IPS-20b (cell line): ENCODE measurements around the gene ADSL.
A peak's percentile ranks its signal among the peaks of the same experiment; 100 is the strongest.
"Not testable (repeated sequence)": the region's sequence is repeated elsewhere in the genome, so short reads cannot be mapped to it uniquely, and the experiment has no call there.

Experiments
- H3K27ac ChIP-seq: one replicate; pipeline ENCODE4 v1.5.1; 2013; ENCODE audit warnings: low read length
- H3K27me3 ChIP-seq: 2 replicates; pipeline ENCODE4 v1.6.1; 2013; ENCODE audit warnings: mild to moderate bottlenecking, low read length, inconsistent platforms; ENCODE audit not compliant: insufficient read depth
- H3K36me3 ChIP-seq: 2 replicates; pipeline ENCODE4 v1.6.1; 2013; ENCODE audit warnings: low read depth, mild to moderate bottlenecking, inconsistent platforms, low read length, moderate library complexity; ENCODE audit not compliant: insufficient read depth
- H3K4me1 ChIP-seq: 2 replicates; pipeline ENCODE4 v1.6.1; 2013; ENCODE audit warnings: mild to moderate bottlenecking, control low read depth, inconsistent platforms, low read length, moderate library complexity; ENCODE audit not compliant: insufficient read depth
- H3K4me3 ChIP-seq: 2 replicates; pipeline ENCODE4 v1.5.1; 2013; ENCODE audit warnings: mild to moderate bottlenecking, low read length, inconsistent platforms
- H3K9ac ChIP-seq: 2 replicates; pipeline ENCODE4 v1.6.1; 2013; ENCODE audit warnings: low read depth, mild to moderate bottlenecking, inconsistent platforms, low read length, moderate library complexity
- H3K9me3 ChIP-seq: 2 replicates; pipeline ENCODE4 v1.6.1; 2013; ENCODE audit warnings: mild to moderate bottlenecking, low read depth, low read length, inconsistent platforms; ENCODE audit not compliant: insufficient read depth

ADSL gene

DNA sequence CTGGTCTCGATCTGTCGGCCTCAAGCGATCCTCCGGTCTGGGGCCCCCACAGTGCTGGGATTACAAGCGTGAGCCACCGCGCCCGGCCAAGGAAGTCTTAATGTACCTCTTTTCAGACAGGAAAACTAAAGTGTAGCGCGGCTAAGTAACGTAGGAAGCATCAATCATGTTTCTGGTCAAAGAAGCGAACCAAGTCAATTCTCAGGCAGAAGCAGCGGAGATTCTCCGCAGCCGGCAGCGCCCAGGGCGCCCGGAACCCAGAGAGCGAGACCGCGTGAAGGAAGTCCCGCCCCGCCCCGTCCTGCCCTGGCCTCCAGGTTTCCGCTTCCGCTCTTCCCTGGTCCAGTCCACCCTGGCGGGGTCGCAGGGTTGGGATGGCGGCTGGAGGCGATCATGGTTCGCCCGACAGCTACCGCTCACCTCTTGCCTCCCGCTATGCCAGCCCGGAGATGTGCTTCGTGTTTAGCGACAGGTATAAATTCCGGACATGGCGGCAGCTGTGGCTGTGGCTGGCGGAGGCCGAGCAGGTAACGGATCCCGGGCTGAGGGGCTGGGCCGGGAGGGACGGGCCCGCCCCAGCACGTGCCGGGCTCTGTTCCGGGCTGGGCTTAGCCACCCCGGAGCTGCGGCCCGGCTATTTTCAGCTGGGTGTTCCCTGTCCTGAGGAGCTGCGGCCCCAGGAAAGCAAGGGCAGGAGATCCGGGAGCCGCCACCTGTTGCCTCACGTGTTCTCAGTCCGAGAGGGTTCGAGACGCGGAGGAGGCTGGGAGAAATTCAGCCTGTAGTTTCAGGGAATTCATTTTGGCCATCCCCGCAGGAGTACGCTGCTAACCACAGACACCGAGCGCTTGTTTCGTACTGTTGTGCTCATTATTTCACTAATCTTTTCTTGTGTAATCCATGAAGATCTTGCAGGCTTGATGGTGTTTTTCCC, at the start of gene ADSL:
Gene ADSL (plus strand): TSS at position 316 of the 934 bp plus-strand sequence. CDS start 59 bp downstream, at position 375.
- H3K27me3 ChIP-seq, result no peaks in the 10 kb centered on the region
- peaks cover 7% of the 10 kb centered on the region for H3K4me1 ChIP-seq
- peak within 1 kb of the TSS; percentile 97 for H3K4me3 ChIP-seq
- peaks cover 33% of the 10 kb centered on the region for H3K36me3 ChIP-seq
- peak within 1 kb of the TSS; percentile 94 for H3K9ac ChIP-seq
- no peaks in the 10 kb centered on the region for H3K9me3 ChIP-seq
- peak within 1 kb of the TSS; percentile 40 for H3K27ac ChIP-seq

GRCh38 chr22:40300316-40300715, 46.0 kb upstream of the ADSL start:
- no peaks in the 10 kb centered on the region for H3K4me1 ChIP-seq
- no peak overlapping the region for H3K4me3 ChIP-seq
- no peak overlapping the region for H3K9ac ChIP-seq
- H3K36me3 ChIP-seq, result peaks cover 68% of the 10 kb centered on the region
- H3K27me3 ChIP-seq, result no peaks in the 10 kb centered on the region
- H3K27ac ChIP-seq, result no peak overlapping the region
- no peaks in the 10 kb centered on the region for H3K9me3 ChIP-seq

DNA sequence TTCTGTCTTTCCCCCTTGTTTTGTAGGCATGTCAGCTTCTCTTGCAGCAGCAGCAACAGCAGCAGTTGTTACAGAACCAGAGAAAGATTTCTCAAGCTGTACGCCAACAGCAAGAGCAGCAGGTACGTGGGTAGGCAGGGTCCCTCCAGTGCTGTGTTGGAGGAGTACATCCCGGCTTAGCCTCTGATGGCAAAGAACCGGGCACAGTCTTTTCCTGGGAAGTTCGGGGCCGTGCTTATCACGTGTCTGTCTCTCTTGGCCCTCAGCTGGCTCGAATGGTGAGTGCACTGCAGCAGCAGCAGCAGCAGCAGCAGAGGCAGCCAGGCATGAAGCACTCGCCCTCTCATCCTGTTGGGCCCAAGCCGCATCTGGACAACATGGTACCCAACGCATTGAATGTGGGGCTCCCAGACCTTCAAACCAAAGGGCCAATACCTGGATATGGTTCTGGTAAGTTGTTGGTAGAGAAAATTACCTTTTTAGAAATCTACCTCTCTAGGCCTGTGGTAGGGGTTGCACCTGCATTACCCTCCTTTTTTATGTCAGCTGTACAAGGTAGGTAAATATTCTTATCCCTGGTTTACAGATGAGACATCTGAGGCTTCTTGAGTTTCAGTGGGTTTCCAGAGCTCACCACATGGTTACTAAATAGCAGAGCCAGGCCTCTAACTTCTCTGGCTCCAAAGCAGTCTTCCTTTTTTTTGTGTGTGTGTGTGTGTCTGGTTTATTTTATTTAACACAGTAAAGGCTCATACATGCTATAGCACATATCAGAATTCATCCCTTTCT, 45.2 kb upstream of the ADSL start:
- no peak overlapping the region for H3K4me3 ChIP-seq
- H3K4me1 ChIP-seq, result no peaks in the 10 kb centered on the region
- no peak overlapping the region for H3K27ac ChIP-seq
- no peaks in the 10 kb centered on the region for H3K9me3 ChIP-seq
- peaks cover 61% of the 10 kb centered on the region for H3K36me3 ChIP-seq
- H3K27me3 ChIP-seq, result no peaks in the 10 kb centered on the region
- H3K9ac ChIP-seq, result no peak overlapping the region

DNA sequence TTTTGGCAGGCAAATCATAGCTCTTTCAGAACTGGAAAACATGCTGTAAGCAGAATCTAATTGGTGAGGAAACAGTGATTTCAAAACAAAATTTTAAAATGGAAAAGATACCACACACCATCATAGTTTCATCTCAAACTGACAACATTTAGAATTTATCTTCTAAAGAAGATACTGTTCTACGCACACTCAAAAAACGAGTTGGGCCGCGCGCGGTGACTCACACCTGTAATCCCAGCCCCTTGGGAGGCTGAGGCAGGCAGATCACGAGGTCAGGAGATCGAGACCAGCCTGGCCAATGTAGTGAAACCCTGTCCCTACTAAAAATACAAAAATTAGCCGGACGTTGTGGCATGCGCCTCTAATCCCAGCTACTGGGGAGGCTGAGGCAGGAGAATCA, 44.2 kb upstream of the ADSL start:
- Histone ChIP-seq H3K4me1 (no peaks in the 10 kb centered on the region), H3K9ac (no peak overlapping the region), H3K27ac (no peak overlapping the region), H3K36me3 (peaks cover 61% of the 10 kb centered on the region), H3K9me3 (no peaks in the 10 kb centered on the region), H3K27me3 (no peaks in the 10 kb centered on the region), H3K4me3 (no peak overlapping the region)

DNA sequence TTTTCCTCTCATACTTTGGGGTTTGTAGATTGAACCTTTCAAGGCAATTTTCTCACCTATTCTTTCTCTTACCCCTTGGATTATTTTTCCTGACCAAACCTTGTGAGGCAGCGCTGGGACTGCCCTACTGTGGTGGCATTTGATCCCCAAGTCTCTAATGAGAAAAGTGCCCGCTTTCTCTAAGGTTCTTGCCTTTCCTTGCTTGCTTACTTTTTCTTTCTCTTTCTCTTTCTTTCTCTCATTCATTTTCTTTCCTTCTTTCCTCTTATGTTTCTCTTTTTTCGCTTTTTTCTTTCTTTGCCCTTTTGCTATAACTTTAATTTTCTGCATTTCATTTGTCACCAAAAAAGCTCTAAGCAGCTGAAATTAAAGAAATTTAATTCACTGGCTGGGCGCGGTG, 40.7 kb upstream of the ADSL start:
- no peaks in the 10 kb centered on the region for H3K27me3 ChIP-seq
- H3K9ac ChIP-seq, result no peak overlapping the region
- no peaks in the 10 kb centered on the region for H3K4me1 ChIP-seq
- no peak overlapping the region for H3K4me3 ChIP-seq
- peaks cover 81% of the 10 kb centered on the region for H3K36me3 ChIP-seq
- no peak overlapping the region for H3K27ac ChIP-seq
- no peaks in the 10 kb centered on the region for H3K9me3 ChIP-seq

- no peak overlapping the region for H3K4me3 ChIP-seq
- no peaks in the 10 kb centered on the region for H3K9me3 ChIP-seq
- H3K27me3 ChIP-seq, result no peaks in the 10 kb centered on the region
- peaks cover 81% of the 10 kb centered on the region for H3K36me3 ChIP-seq
- H3K9ac ChIP-seq, result no peak overlapping the region
- H3K27ac ChIP-seq, result no peak overlapping the region
- no peaks in the 10 kb centered on the region for H3K4me1 ChIP-seq
Measured at GRCh38 chr22:40308999-40309573, 37.2 kb upstream of the ADSL start.

DNA sequence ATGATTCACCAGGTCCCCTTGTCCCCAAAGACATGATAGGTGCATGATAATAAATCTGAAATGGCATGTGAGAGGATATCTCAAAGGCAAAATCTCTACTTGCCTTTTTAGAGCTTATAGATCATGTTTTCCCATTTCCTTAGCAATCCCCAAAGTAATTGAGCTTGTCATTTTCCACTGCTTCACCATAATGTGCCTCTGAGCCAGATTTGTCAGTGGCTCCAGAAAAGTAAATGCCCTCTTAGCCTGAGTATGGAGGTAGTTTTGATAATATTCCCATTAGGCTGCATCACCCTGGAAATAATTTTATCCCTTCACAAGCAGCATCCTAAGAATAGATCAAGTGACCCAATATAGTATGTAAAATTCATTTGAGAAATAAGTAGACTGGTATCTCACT, 36.7 kb upstream of the ADSL start:
- Histone ChIP-seq H3K4me1 (no peaks in the 10 kb centered on the region), H3K27me3 (no peaks in the 10 kb centered on the region), H3K36me3 (peaks cover 82% of the 10 kb centered on the region), H3K27ac (no peak overlapping the region), H3K9ac (no peak overlapping the region), H3K4me3 (no peak overlapping the region), H3K9me3 (no peaks in the 10 kb centered on the region)

DNA sequence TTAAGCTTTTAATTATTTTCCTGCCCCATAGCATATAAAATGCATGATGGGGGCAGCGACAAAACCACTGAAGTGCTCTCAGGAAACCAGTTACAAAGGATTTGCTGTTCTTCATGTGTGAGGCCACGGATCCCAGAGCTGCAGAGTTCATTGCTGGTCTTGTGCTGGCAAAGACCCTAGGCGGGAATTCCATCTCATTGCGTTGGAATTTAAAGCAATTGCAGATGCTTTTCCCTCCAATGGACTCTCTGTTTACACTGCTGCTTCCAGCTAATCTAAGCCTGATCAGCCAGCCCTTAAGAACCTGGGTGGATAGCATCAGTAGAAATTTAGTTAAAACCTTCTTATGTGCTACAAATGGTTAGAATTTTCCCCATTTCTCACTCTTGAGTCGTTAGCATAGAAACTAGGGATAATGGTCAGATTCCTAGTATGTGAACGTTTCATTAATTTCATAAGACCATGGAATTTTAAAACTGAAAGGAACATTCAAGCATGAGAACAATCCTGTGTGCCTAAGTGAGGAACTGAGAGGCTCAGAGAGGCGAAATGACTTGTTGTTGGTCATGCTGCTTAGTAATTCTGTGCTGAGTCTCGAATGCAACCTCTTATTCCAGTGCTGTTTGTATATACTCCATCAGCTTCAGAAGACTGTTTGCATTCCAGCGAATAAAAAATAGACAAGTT, 36.1 kb upstream of the ADSL start:
- Histone ChIP-seq H3K27me3 (no peaks in the 10 kb centered on the region), H3K9ac (no peak overlapping the region), H3K36me3 (peaks cover 88% of the 10 kb centered on the region), H3K9me3 (no peaks in the 10 kb centered on the region), H3K27ac (no peak overlapping the region), H3K4me3 (no peak overlapping the region), H3K4me1 (no peaks in the 10 kb centered on the region)

DNA sequence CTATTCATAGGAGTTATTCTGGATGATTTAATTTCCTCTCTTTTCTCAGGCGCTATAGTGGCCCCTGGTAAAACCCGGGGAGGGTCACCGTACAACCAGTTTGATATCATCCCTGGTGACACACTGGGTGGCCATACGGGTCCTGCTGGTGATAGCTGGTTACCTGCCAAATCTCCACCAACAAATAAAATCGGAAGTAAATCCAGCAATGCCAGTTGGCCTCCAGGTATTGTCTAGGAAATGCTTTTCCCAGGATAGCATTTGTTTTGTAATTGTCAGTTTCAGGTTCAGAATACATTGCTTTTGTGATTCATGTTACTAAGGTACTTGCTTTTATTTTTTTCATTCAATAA, 35.6 kb upstream of the ADSL start:
- no peak overlapping the region for H3K4me3 ChIP-seq
- no peaks in the 10 kb centered on the region for H3K27me3 ChIP-seq
- H3K4me1 ChIP-seq, result no peaks in the 10 kb centered on the region
- H3K9ac ChIP-seq, result no peak overlapping the region
- H3K9me3 ChIP-seq, result no peaks in the 10 kb centered on the region
- H3K27ac ChIP-seq, result no peak overlapping the region
- H3K36me3 ChIP-seq, result peaks cover 94% of the 10 kb centered on the region

- H3K36me3 ChIP-seq, result peaks cover 98% of the 10 kb centered on the region
- H3K27ac ChIP-seq, H3K9me3 ChIP-seq, H3K4me3 ChIP-seq, H3K4me1 ChIP-seq, H3K27me3 ChIP-seq, H3K9ac ChIP-seq: not testable (repeated sequence)
Measured at GRCh38 chr22:40311646-40312045, 34.7 kb upstream of the ADSL start.

DNA sequence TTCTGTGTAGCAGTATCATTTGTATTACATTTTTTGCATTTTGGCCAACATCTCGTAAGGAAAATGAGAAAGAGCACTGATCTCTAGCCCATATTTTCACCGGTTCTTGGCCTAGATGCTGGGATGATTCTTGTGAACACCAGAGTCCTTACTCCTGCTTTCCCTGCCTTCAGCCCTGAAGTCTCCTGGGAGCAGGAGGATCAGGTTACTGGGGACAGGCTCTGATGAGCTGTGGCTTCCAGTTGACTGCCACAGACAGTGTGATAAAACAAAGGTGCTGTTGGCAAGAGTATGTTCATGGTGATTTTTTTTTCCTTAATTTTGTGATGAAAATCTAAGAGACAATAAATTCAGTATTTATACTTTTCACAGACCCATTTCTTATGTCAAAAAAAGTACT, 34.2 kb upstream of the ADSL start:
- peaks cover 99% of the 10 kb centered on the region for H3K36me3 ChIP-seq
- H3K27ac ChIP-seq, result no peak overlapping the region
- H3K9ac ChIP-seq, result no peak overlapping the region
- H3K9me3 ChIP-seq, result no peaks in the 10 kb centered on the region
- no peaks in the 10 kb centered on the region for H3K4me1 ChIP-seq
- H3K4me3 ChIP-seq, result no peak overlapping the region
- H3K27me3 ChIP-seq, result no peaks in the 10 kb centered on the region
